ENCODE data around the gene PLOD1. TPM values are rescaled to one million over a fixed set of nuclear protein-coding genes. Genes with fewer than 3 reads are reported as not detected.

The PLOD1 gene
- total RNA-seq, 2 donors from 2014 or later, result 56.1 to 58.1 TPM

DNA sequence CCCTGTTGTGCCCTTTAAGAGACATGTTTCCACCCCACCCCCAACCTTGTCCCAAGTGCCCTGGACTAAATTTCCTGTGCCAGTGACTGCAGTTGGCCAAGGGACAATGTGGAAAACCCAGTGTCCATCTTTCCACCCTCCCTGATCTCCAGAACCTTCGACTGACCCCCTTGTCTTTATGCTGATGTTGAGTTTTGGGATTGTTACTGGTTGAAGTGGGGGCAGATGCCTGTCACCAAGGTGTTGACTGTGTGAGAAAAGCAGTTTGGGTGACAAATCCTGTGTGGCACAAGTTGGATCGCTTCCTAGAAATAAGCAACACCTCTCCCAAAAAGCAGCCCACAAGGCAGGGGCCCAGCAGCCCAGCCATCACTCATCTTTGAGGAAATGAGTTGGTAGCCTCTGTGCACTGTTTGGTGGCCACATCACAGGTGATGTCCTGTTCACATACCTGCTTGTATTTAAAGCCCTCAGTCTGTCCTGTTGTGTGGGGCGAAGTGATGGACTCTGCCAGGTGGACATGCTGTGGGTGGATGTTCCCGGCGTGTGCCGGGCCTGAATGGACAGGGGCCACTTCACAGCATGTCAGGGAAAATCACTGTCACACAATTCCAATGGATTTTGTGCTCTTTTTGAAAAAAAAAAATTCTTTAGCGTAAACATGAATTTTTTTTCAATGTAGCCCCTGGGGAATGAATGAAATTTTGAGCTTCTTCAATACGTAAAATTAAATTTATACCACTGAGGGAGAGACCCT lies 78.2 kb downstream of the PLOD1 start:
- Histone ChIP-seq H3K4me3 (no peak overlapping the region), H3K4me1 (peaks cover 0 to 29% of the 10 kb centered on the region in 2 donors), H3K27me3 (no peaks in the 10 kb centered on the region), H3K9me3 (no peaks in the 10 kb centered on the region), H3K27ac (peak overlapping the region; percentile 10 to 54), H3K36me3 (peaks cover 55% of the 10 kb centered on the region)
- TF ChIP-seq, protein P1, sequence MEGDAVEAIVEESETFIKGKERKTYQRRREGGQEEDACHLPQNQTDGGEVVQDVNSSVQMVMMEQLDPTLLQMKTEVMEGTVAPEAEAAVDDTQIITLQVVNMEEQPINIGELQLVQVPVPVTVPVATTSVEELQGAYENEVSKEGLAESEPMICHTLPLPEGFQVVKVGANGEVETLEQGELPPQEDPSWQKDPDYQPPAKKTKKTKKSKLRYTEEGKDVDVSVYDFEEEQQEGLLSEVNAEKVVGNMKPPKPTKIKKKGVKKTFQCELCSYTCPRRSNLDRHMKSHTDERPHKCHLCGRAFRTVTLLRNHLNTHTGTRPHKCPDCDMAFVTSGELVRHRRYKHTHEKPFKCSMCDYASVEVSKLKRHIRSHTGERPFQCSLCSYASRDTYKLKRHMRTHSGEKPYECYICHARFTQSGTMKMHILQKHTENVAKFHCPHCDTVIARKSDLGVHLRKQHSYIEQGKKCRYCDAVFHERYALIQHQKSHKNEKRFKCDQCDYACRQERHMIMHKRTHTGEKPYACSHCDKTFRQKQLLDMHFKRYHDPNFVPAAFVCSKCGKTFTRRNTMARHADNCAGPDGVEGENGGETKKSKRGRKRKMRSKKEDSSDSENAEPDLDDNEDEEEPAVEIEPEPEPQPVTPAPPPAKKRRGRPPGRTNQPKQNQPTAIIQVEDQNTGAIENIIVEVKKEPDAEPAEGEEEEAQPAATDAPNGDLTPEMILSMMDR (IDR thresholded peaks at IDR 0.05), result no peak
- DNase-seq (ENCODE audit: low spot score), result no peak

DNA sequence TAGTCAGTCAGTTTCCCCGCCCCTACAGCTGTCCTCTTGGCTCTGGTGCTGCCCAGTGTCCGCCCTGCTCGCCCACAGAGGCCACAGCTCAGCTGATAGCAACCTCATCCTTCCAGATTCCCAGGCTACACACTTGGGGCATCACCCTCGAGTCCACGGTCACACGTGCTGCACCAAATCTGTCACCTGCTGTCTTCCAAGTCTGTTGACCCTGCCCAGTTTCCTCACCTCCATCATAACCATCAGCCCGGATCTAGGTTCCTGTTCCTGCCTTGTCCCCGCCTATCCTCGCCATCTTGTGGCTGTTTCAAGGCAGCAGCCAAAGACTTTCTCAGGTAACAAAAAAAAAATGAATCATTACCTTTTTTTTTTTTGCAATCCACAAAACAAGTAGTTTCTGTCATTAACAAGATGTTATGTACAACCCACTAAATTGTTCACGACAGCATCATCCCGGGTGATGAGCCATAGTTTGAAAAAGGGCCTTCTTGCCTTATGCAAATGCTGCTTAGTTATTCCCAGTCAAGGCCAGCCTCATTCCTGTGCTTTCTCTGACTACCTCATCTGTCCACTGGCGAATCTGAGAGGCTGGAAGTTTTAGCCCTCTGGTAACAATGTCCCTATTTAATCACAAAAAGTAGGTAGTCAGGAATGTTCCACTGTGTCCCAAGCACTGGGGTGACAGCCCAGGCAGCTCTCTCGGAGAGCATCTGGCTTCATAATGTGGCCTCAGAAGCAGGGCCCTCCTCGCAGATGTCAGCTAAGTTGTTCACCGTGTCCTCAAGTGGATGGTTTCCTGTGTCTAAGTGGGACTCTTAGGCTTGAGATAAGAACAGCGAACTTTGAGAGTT lies 79.8 kb downstream of the PLOD1 start:
- Histone ChIP-seq H3K36me3 (peaks cover 40% of the 10 kb centered on the region), H3K4me3 (no peak overlapping the region), H3K9me3 (no peaks in the 10 kb centered on the region), H3K4me1 (peaks cover 0 to 29% of the 10 kb centered on the region in 2 donors), H3K27ac (peak overlapping the region; percentile 42 to 54), H3K27me3 (no peaks in the 10 kb centered on the region)
- DNase-seq (ENCODE audit: low spot score), result no peak
- TF ChIP-seq, protein P1 (IDR thresholded peaks at IDR 0.05), result no peak

DNA sequence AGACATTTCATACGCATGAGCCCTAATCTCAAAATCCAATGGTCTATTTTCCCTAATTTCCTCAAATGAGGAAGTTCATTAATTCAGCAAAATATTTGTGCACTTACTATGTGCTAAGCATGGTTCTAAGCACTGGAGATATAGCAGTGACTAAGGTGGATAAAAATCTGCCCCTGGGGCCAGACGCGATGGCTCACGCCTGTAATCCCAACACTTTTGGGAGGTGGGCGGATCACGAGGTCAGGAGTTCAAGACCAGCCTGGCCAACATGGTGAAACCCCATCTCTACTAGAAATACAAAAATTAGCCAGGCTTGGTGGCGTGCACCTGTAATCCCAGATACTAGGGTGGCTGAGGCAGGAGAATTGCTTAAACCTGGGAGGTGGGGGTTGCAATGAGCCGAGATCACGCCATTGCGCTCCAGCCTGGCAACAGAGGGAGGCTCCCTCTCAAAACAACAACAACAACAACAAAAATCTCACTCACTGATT lies 80.5 kb downstream of the PLOD1 start:
- Histone ChIP-seq H3K9me3 (no peaks in the 10 kb centered on the region), H3K4me1 (peaks cover 0 to 34% of the 10 kb centered on the region in 2 donors), H3K4me3 (no peak overlapping the region), H3K36me3 (peaks cover 33% of the 10 kb centered on the region), H3K27me3 (no peaks in the 10 kb centered on the region), H3K27ac (peak overlapping the region; percentile 42 to 54)
- no peak for DNase-seq (ENCODE audit: low spot score)
- TF ChIP-seq, protein P1 (IDR thresholded peaks at IDR 0.05), result no peak

DNA sequence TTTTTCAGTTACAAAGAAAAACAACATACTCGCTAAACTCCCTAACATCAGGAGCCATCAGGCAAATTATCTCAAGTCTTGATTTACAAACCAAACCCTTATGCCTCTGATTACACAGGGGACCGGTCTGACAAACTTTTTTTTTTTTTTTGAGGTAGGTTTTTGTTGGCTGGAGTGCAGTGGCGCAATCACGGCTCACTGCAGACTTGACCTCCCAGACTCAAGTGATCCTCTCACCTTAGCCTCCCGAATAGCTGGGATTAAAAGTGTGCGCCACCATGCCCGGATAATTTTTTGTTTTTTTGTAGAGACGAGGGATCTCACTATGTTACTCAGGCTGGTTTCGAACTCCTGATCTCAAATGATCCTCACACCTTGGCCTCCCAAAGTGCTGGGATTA lies 81.0 kb downstream of the PLOD1 start:
- H3K27ac ChIP-seq, result no peak overlapping the region
- H3K36me3 ChIP-seq, result peaks cover 28% of the 10 kb centered on the region

DNA sequence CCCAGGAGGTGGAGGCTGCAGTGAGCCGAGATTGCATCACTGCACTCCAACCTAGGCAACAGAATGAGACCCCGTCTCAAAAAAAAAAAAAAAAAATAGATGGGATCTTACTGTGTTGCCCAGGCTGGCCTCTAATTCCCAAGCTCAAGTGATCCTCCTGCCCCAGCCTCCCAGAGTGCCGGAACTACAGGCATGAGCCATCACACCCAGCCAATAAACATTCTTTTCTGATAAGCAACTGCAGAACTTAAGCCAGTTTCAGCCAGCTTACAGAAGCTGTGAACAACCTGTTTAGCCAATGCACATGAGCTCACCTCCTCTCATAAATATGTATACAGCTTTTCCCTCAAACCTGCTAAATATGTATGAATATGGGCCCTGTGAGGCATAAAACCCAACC lies 81.7 kb downstream of the PLOD1 start:
- Histone ChIP-seq H3K9me3 (no peaks in the 10 kb centered on the region), H3K27me3 (no peaks in the 10 kb centered on the region), H3K27ac (no peak overlapping the region), H3K4me1 (peaks cover 0 to 40% of the 10 kb centered on the region in 2 donors), H3K36me3 (peaks cover 22% of the 10 kb centered on the region), H3K4me3 (no peak overlapping the region)
- TF ChIP-seq, protein P1 (IDR thresholded peaks at IDR 0.05), result no peak
- DNase-seq (ENCODE audit: low spot score), result no peak

More for the DNA sequence above, 81.0 kb downstream of the PLOD1 start:
- no peaks in the 10 kb centered on the region for H3K27me3 ChIP-seq
- no peaks in the 10 kb centered on the region for H3K9me3 ChIP-seq
- H3K4me3 ChIP-seq, result no peak overlapping the region
- TF ChIP-seq, protein P1 (IDR thresholded peaks at IDR 0.05), result no peak
- DNase-seq (ENCODE audit: low spot score), result no peak
- H3K4me1 ChIP-seq, result peaks cover 0 to 38% of the 10 kb centered on the region in 2 donors
